Measurements from ENCODE around the gene TALDO1. TPM values are rescaled to one million over a fixed set of nuclear protein-coding genes. Genes with fewer than 3 reads are reported as not detected.

TALDO1 gene
- total RNA-seq, 1 experiment from 2014 or later, result 268 TPM

GRCh38 chr11:778976-779954, 32.0 kb downstream of the TALDO1 start:
- no peak overlapping the region for H3K23ac ChIP-seq (ENCODE audit: insufficient read length, low read depth, low read length)
- no peak overlapping the region for H3K27ac ChIP-seq (ENCODE audit: insufficient read length, low read depth, low read length)
- TF ChIP-seq, protein P1, sequence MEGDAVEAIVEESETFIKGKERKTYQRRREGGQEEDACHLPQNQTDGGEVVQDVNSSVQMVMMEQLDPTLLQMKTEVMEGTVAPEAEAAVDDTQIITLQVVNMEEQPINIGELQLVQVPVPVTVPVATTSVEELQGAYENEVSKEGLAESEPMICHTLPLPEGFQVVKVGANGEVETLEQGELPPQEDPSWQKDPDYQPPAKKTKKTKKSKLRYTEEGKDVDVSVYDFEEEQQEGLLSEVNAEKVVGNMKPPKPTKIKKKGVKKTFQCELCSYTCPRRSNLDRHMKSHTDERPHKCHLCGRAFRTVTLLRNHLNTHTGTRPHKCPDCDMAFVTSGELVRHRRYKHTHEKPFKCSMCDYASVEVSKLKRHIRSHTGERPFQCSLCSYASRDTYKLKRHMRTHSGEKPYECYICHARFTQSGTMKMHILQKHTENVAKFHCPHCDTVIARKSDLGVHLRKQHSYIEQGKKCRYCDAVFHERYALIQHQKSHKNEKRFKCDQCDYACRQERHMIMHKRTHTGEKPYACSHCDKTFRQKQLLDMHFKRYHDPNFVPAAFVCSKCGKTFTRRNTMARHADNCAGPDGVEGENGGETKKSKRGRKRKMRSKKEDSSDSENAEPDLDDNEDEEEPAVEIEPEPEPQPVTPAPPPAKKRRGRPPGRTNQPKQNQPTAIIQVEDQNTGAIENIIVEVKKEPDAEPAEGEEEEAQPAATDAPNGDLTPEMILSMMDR (conservative IDR thresholded peaks at IDR 0.05), result no peak
- H2AFZ ChIP-seq (ENCODE audit: low read length), result no peak overlapping the region
- H3K18ac ChIP-seq (ENCODE audit: insufficient read length, low read depth, low read length), result no peak overlapping the region
- H2BK5ac ChIP-seq (ENCODE audit: insufficient read length, low read length), result no peak overlapping the region
- H3K4me1 ChIP-seq (ENCODE audit: insufficient read depth, low read length), result peaks cover 2% of the 10 kb centered on the region; the same call in 1 of the 2 replicates
- Mint-ChIP-seq H3K4me1 (peaks cover 32 to 42% of the 10 kb centered on the region in 2 experiments), H3K9me3 (no peaks in the 10 kb centered on the region), H3K27ac (no peak overlapping the region), H3K27me3 (ENCODE audit: low read depth) (peaks cover 4% of the 10 kb centered on the region), H3K36me3 (ENCODE audit: insufficient read depth in 1 of 3, low read depth in 3 of 3) (peaks cover 5 to 21% (median 17%) of the 10 kb centered on the region in 3 experiments; a peak in 6 of 7 replicates), H3K4me3 (peak overlapping the region; percentile 63 to 78; a peak in 4 of 5 replicates)
- H2BK120ac ChIP-seq (ENCODE audit: low read depth, low read length, poor library complexity, severe bottlenecking), result no peak overlapping the region
- no peak overlapping the region for H2BK15ac ChIP-seq (ENCODE audit: low read depth, low read length)
- H3K4me2 ChIP-seq (ENCODE audit: insufficient read depth, insufficient read length, low read length), result no peak overlapping the region
- DNase-seq, result no peak
- H3K56ac ChIP-seq (ENCODE audit: insufficient read length, low read depth, low read length), result no peak overlapping the region
- H2AK5ac ChIP-seq (ENCODE audit: insufficient read length, low read length), result no peak overlapping the region
- H4K5ac ChIP-seq (ENCODE audit: insufficient read length, low read depth, low read length), result no peak overlapping the region
- no peak overlapping the region; the same call in 1 of the 2 replicates for H3K14ac ChIP-seq (ENCODE audit: insufficient read depth, low read length)
- no peak overlapping the region for H2BK12ac ChIP-seq (ENCODE audit: insufficient read length, low read depth, low read length)
- H4K8ac ChIP-seq (replicated peaks; ENCODE audit: insufficient read length, low read depth, low read length), result no peak overlapping the region
- no peaks in the 10 kb centered on the region for H4K20me1 ChIP-seq (ENCODE audit: control insufficient read depth, insufficient read depth, insufficient read length)
- peaks cover 3% of the 10 kb centered on the region; the same call in 1 of the 2 replicates for H3K79me2 ChIP-seq (ENCODE audit: insufficient read depth, low read length)
- H3T11ph ChIP-seq (ENCODE audit: low read length), result no peak overlapping the region
- WGBS (ENCODE audit: extremely low coverage, insufficient read length, low lambda C conversion rate), result no CpG with 5 or more reads among the region's 23 CpGs
- H3K4ac ChIP-seq (ENCODE audit: low read depth, low read length), result no peak overlapping the region
- no peaks in the 10 kb centered on the region for H3K9me3 ChIP-seq (ENCODE audit: control insufficient read depth, low read depth, low read length)
- H3K79me1 ChIP-seq (ENCODE audit: insufficient read depth, low read depth, low read length, poor library complexity, severe bottlenecking), result peaks cover 8% of the 10 kb centered on the region
- no peaks in the 10 kb centered on the region for H3K27me3 ChIP-seq (ENCODE audit: insufficient read depth, low read length)
- H3K23me2 ChIP-seq (ENCODE audit: insufficient read length, low read depth, low read length, poor library complexity, severe bottlenecking), result peaks cover 17% of the 10 kb centered on the region
- no peak overlapping the region for H4K91ac ChIP-seq (ENCODE audit: insufficient read length, low read depth, low read length)
- no peak overlapping the region for H3K9ac ChIP-seq (ENCODE audit: extremely low read depth, insufficient read length, low read length)
- H2BK20ac ChIP-seq (ENCODE audit: low read depth, low read length, poor library complexity, severe bottlenecking), result no peak overlapping the region

Measured in H9 (cell line).